NCI-H748 (cell line): ENCODE measurements around the gene TMEM63B.
A peak's percentile ranks its signal among the peaks of the same experiment; 100 is the strongest.

Experiments used
- DNase-seq: peaks from one replicate; lab custom pipeline; 2025; ENCODE audit not compliant: unreplicated experiment; lab: John Stamatoyannopoulos, UW

Gene TMEM63B

DNA sequence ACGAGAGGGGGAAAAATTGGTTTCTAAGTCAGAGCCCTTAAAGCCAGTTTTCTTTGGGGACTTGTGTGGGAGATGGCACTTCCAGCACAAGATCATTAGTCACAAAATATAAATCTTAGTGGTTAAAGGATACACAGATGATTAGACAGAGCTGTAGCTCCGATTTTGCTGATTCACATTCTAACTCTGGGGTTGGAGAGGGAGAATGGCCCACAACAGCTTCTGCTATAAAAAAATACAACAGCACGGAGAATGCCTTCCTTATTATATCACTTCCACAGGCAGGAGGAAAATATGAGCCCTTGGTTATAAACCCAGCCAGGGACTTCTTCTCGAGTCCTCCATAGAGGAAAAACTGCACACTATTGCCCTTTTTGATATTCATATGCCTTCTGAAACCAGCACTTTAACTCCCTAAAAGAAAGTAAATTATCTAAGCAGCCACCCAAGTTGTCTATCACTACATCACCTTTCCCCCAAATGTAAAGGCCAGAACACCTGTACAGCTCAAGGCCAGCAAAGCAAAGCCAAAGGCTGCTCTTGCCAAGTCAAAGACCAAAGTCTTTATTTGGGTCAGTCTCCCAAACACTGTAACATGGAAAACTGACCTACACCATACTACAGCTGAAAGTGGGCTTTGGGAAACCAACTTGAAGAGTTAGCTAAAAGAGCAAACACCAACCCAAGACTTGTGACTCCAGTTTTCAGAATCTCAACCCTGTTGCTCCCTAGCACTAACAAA, 10.5 kb upstream of the TMEM63B start:
- no peak for DNase-seq

DNA sequence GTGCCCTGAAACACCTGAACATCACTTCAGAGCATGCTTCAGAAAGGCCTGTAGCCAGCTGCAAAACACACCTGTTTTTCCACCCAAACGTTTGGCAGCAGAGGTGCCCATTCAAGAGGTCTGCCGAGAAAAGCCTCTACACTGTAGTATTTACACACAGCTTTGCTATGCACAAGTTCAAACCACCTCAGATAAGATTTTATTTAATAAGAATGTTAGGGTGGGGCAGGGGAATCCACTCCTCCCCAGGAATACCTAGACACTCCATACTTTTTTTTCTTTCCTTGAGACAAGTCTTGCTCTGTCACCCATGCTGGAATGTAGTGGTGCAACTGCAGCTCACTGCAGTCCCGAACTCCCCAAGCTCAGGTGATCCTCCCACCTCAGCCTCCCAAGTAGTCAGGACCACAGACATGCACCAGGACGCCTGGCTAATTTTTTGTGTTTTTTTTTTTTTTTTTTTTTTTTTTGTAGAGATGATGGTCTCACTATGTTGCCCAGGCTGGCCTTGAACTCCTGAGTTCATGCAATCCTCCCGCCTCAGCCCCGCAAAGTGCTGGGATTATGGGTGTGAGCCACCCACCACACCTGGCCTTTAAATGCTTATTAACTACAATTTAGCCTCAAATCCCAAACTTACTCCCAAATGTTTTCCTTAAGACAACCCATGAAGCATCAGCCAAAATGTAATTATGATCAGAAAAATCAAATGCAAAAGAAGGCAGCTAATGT, 9.8 kb upstream of the TMEM63B start:
- DNase-seq, result no peak

DNA sequence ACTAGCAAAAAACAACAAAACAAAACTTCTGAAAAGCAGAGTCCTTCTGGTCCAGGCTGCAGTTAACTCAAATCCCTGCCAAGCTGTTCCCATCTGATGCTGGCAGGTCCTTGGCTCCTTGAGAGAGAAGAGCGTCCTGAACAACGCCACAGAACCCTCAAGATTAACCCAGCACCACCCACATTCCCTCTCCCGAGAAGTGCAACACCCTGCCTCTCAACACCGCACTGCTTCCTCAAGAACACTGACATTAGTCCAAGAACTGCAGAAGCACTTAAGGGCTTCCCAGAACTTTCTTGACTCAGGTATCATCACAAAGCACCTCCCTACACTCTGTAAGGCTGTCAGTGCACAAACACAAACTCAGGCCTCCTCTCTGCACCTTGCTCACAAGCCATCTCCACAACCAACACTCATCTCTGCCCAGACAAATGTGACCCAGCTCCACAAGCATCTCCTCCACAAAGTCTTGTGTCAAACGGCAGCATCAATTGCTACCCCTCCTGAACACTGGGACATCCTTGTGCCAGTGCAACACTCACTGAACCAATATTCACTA, 7.6 kb upstream of the TMEM63B start:
- no peak for DNase-seq

DNA sequence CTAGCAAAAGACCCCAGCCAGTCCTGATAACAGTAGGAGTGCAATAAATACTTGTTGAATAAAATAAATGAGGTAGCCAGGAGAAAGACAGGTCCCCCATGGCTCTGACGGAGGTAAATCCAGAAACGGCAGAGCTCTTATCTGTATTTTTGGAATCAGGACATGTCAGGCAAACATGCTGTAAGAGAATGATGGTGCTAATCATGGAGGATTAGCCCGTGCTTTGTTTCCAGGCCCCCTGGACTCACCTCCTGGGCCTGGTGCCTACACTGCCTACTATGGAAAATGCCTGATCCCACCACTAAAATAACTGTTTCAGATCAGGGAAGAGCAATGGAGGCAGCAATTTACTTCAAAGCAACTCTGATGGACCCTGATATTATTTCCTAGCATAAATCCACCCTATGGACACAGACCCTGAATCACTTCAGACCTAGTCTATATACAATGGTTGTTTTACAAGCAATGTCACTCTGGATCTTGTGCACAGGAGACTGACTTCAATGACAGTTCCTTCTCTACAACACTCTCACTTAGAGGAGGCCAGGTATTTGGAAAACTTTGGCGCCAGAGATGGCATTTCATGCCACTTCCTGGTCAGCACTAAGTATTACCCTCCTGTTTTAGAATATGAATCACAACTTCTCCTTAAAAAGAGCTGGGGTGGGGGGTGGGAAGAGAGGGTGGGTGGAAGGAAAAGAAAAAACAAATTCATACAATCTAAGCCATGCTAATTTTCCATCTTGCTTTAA, 6.5 kb upstream of the TMEM63B start:
- no peak for DNase-seq

DNA sequence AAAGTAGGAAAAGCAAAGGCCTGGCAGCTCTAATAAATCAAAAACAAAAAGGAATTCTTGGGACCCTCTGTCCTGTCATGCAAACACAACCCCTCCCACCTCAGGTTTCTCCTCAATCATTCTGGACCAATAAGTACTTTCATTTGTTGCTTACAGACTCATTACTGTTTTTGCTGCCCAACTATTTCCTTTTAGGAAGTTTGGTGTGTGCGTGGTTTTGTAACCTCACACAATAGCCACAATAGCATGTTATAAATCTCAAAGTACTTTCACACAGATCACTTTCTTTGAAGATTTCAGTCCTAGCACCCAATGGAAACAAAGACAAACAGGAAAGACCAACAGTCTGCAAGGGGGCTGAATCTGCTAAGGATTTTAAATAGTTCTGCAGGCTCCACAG, 4.6 kb upstream of the TMEM63B start:
- no peak for DNase-seq

DNA sequence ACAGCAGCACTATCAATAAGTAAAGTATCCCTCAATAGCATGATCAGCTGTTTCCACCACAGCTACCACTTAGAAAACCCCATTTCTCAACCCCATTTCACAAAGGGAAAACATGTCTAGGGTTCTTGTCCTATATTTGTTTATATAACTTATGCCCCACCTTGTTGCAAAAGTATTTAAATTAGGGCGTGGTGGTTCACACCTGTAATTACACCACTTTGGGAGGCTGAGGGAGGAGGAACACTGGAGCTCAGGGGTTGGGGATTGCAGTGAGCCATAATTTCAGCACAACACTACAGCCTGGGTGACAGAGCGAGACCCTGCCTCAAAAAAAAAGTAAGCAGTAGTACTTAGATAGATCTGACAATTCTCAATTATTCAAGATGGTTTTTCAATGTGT, 3.8 kb upstream of the TMEM63B start:
- DNase-seq, result no peak

DNA sequence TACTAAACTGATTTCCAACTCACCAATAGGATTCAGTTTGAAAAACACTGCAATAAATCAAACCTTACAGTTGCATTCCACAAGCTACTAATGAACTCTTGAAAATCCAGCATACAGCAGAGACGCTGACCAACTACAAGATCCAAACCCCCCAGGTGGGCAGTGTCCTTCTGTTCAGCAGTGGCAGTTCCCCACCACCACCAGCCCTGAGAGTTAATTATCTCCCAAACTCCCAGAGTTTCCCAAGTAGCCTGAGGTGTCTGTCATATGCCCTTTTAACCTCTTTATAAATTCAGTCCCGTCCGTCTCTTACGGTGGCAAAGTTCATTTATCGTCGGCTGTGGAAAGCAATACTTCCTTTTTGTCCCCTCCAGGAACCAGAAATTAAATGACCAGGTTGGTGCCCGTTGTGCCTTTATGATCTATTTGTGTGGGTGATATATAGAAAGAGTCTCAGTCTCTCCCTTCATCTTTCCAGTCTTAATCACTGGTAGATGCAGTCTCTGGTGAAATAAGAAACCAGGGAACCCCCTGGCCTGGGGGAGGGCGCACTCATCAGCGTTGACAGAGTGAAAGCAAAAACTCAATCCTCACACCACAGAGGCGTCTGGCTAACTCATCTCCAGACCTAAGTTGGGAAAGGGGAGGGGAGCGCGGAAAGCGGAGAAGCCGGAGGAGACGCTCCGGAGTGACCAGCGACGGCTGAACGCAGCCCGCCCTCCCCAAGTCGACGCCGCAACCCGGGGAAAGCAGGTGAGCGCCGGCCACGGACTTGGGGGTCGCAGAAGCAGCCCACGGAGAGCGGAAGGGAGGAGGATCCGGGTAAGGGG, 819 bp upstream of the TMEM63B start:
- DNase-seq, result peak; percentile 72

DNA sequence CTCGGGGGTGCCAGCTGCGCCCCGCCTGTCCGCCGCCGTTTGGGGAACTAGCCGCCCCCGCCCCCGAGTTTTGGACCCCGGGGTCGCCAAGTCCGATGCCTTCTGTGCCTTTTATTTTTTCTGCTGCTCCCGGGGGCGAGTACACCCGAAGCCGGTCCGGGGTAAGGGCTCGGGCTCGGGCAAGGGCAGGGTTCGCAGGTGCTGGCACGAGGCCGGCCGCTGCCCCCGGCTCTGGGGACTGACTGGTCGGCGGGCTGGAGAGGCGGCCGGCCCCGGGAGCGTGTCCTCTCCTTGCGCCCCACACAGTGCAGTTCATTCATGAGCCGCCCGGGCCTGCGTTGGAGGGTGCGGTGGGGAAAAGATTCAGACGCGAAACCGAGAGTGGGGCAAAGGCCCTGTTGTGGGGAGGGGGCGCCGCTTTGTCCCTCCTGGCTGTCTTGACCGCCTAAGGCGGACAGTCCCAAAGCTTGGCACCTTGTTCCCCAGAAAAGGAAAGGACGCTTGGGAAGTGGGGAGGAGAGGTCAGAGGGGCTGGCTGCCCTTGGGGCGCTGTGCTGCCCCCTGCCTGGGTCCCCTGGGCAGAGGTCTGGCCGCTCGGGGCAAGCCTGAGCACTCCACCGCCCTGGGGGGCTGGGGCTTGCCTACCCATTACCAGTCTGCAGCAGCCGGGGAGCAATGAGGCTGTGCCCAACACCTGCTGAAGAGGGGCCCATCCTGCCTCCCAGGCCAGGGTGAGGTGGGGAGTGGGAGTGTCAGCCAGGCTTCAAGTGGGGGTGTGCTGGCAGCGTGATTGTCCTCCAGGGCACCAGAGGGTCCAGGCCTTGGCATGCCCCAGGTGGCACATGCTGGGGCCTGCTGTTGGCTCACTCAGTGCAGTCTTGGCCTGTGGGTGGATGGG, 915 bp downstream of the TMEM63B start:
- DNase-seq, result peak; percentile 56

DNA sequence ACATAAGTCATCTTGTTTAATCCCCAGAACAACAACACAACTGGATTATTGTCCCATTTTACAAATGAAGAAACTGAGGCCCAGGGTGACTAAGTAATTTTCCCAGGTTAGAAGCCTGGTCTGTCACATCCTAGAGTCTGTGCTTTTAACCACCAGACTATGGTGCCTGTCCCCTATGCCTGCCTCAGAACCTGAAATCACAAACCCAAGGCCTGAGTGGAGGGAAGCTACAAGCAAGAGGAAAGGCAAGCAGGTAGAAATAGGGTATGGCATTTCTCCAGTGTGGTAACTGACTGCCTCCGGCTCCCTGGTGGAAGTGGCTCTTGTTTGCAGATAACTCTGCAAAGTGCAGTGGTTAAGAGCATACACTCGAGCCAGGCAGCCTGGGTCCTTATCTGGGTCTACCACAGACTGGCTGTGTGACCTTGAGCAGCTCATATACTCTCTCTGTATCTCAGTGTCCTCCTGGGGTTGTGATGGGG, 2.5 kb downstream of the TMEM63B start:
- no peak for DNase-seq

DNA sequence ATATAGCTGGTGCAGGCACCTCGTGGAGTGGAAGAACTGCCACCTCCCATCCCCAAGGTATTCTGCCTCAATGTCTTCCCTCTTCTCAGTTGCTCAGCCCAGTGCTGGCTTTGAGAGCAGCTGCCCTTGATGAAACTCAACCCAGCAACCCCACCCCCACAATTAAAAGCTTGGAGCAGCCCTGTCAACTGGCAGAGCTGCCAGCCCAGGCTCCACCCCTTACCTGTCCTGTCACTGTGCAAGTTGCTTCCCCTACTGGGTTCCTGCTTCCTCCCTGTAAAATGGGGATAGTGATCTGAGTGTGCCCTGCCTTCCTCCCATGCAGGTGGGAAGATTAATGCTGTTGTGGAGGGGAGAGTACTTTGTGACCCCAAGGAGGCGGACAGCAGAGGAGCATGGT, 4.5 kb downstream of the TMEM63B start:
- peak; percentile 33 for DNase-seq

DNA sequence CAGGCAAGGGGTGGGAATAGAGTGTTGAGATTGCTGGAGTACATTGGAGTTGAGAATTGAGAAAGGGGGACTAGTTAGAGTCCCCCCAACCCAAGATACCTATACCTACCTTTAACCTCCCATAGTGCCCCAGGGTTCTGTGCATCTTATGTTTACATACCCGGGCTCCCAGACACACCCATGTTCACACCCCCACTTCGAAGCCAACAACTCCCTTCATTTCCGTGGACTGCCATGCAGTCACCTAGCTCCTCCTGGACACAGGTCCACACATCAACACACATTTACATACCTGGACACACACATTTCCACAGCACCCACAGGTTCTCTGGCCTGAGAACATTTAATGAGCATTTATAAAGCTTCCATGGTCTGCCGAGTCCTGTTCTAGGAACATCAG, 5.1 kb downstream of the TMEM63B start:
- no peak for DNase-seq

DNA sequence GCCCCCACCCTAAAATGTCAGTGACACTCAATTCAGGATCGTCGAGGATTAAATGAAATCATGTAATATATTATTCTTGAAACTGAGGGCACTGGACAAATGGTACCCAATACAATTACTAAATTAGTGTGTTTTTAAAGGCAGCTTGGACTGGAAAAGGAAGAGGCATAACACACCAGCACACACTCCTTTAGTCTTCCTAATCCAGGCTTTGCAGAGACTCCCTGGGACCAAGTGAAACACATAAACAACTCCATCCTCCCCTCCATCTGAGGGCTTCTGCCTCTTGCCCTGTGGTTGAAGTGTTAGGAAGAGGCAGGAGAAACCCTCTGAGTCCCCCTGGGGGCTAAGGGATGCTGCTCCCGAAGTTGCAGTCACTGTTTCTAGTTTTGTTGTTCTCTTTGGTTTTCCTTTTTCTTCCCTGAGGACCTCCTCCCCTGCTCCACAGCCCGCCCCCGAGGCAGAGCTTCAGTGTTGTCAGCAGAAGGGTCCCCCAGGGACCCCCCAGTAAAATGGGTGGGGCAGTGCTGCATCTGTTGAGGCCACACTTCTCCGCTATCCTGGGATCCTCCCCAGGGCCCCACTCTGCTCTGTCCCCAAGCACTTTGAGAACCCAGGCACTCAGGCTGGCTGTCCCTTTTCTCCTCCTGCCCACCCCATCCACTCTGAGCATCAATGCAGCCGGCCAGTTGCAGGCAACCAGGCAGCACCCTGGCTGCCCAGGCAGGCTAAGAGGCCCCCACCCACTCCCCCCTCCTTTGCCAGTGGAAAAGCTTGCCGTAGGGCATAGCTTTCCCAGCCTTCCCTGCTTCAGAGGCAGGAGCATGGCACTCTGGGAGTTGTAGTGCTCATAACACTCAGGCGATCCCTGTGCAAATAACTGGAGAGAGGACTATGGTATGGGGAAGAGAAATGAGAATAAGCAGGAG, 5.9 kb downstream of the TMEM63B start:
- peak; percentile 62 for DNase-seq

DNA sequence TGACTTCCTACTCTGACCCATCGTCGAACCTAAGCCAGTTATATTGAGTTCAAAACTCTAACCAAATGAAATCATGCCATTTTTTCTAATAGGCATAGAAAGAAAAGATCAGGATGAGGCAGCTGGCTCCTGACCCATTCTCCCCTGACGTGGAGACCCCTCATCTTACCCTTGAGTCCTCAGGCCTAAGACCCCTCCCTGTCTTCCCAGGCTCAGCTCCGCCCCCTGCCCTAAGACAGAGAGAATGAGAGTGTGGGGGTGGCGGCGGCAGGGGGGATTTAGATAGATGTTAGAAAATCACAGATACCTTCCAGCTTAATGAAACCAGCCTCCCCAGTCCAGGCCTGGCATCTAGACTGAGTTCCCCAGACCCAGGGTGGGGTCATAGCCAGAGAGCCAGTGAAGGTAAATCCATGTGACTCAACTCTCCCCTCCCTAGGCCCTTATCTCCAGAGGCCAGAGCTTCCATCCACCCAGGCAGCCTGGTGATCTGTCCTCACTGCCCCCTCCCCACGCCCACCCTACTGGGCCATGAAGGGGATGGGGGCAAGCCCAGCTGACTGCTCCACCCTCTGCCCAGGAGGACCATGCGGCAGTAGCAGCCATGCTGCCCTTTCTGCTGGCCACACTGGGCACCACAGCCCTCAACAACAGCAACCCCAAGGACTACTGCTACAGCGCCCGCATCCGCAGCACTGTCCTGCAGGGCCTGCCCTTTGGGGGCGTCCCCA, 6.8 kb downstream of the TMEM63B start:
- no peak for DNase-seq

DNA sequence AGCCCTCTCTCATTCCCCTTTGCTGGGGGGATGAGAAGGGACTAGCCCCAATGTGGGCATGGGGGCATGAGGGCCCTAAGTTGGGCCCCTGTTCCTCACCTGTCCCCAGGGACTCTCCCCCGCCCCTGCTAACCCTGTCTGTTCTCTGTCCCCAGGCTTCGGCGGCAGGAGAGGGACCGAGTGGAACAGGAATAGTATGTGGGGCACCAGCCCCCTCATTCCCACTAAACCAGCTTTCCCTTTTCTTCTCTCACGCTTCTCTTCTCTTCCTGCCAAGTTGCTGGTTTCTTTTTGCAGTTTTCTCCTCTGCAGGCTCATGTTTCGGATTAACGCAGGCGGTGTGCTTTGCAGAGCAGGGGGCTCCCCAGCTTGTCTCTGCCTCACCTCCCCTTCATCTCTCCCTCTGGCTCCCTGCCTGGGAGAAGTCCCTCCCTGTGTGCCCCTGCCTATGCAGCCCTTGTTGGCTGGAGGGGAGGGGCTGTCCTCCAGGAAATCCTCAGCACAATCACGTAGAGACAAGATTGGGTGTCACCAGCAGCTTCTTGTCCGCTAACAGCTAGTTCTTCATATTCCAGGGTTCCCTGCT, 7.9 kb downstream of the TMEM63B start:
- DNase-seq, result no peak

DNA sequence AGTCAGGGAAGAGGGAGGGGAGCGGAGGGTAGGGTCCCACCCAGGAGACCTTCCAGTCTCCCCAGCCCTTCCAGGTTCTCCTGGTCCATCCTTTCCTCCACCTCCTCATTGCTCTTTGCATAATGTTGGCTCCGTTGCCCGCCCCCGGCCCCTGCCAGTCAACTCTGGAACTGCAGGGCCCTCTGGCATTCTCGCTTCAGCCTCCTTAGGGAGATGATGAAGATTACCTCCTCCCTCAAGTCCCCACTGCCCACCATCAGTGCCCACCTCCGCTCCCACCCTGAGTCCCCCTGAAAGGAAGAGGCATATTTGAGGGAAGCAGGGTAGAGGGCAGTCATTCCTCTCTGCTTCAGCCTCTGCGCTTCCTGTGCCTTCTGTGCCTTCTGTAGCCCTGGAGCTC, 8.5 kb downstream of the TMEM63B start:
- no peak for DNase-seq

DNA sequence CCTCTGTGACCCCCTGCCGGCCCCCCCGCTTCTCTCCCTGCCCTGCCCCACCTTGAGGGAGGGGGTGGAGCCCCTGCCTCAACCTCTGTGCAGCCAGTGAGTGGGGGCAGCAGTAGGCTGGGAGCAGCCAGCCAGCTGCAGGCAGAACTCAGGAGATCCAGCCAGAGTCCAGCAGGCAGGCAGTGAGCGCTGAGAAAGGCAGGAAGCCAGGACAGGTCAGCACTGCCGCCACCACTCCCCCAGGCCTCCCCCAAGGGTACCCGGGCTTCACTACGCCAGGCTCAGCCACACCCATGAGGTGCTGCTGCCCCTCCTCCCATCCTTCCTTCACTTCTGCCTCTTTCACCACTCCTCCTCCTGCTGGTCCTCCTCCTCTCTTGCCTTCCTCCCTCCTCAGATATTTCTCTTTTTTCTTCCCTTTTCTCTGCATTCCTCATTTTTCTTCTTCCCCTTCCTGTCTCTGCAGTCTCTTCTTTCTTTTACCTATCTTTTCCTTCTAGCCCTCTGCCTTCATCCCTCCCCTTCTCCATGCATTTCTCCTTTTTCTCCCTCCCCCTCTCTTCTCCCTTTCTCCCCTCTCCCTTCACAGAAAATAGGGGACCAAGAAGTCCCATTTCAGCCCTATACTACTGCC, 11.5 kb downstream of the TMEM63B start:
- no peak for DNase-seq

DNA sequence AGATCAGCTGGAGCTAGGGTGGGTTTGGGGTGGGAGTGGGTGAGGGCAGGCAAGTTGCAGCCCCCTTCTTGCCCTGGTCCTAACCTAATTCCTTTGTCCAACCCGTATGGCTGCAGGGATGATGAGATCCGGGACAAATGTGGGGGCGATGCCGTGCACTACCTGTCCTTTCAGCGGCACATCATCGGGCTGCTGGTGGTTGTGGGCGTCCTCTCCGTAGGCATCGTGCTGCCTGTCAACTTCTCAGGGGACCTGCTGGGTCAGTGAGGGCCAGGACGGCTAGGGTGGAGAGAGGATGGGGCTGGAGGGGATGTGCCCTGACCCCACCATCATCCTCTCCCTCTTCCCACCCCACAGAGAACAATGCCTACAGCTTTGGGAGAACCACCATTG, 12.0 kb downstream of the TMEM63B start:
- DNase-seq, result no peak
